ENCODE measurements around the gene CCDC30. TPM values are rescaled to one million over a fixed set of nuclear protein-coding genes. Genes with fewer than 3 reads are reported as not detected.
A peak's percentile ranks its signal among the peaks of the same experiment; 100 is the strongest.
"Not testable (repeated sequence)": the region's sequence is repeated elsewhere in the genome, so short reads cannot be mapped to it uniquely, and the experiment has no call there.

CCDC30 gene
- polyA plus RNA-seq, 5 donors = 8.6 to 16.7 (median 14.5) TPM

DNA sequence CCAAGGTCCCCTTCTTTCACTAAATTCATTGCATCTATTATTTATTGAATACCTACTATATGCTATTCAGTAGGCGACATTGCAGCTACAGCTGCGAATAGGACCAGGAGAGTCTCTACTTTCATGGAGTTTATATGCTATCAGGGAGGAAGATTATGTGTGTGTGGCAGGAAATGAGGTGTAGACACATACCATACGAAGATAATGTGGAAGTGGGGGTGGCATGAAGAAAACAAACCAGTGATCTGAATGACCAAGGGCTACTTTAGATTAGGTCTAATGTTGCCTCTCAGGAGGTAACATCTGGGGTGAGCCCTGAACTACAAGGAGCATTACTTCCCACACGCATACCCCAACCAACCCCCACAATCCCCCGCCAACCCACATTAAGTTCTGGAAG lies 194.1 kb downstream of the CCDC30 start:
- DNase-seq = no peak

GRCh38 chr1:42657981-42658876 lies 195.1 kb downstream of the CCDC30 start, which contains the start of gene PPIH:
TSS of gene PPIH (plus strand) at chr1:42658423. CDS start at chr1:42658447, 24 bp downstream.
- DNase-seq = peak; percentile 91

DNA sequence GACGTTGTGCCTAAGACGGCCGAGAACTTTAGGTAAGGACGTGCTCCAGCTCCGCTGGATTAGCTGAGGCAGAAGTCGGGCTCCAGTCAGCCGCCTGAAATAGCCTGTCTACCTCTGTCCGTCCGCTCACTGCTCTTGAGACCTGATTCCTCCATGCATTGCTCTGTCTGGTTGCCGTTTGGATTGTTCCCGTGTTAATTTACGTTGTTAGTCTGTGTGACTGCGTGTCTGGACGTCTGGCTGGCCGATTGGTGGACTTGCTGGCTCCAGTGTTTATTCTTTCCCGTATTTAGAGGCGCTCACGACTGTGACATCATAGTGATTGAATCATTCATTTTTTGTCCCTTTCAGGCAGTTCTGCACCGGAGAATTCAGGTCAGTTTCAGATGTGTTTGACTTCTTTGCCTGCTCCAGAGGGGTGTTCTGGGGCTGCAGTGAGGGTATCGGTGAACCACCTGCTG lies 195.8 kb downstream of the CCDC30 start:
- no peak for DNase-seq

- DNase-seq = no peak
Measured at GRCh38 chr1:42660907-42661500, 197.9 kb downstream of the CCDC30 start.

DNA sequence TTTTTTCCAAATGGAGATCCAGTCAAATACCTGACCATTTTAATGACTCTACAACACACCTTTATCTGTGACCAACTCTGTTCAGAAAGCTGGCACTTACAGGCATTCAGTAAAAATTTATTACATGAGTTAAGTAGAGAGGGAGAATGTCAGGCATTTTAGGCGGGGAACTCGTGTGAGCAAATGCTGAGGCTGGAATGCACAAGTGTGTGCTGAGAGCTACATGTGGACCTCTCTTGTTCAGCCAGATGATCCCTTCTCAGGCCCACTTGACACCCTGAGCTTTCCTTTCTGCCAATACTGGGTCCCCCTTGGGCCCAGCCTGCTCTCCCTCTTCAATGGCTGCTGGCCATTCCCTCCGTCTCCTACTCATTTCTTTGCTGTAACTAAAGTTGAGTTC lies 206.8 kb downstream of the CCDC30 start:
- DNase-seq = no peak

DNA sequence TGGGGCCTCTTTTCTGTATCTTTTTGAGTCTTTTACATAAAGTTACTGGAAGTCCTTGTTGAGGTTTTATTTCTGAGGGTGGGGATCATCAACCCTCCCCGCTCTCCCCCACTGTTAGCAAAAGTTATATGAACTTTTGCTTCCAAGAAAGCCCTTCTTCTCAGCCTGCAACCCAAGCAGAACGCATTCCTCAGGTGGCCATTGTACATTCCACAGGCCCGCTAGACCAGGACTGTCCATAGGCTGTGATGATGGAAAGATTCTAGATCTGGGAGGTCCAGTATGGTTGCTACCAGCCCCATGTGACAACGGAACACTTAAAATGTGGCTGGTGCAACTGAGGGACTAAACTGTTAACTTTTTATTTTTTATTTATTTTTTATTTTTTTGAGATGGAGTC lies 207.3 kb downstream of the CCDC30 start:
- no peak for DNase-seq

GRCh38 chr1:42674214-42674613 lies 211.1 kb downstream of the CCDC30 start:
- DNase-seq = peak; percentile 46 to 64

GRCh38 chr1:42674682-42675081 lies 211.6 kb downstream of the CCDC30 start:
- no peak for DNase-seq

- no peak for DNase-seq
Measured at GRCh38 chr1:42675467-42675866, 212.4 kb downstream of the CCDC30 start.

DNA sequence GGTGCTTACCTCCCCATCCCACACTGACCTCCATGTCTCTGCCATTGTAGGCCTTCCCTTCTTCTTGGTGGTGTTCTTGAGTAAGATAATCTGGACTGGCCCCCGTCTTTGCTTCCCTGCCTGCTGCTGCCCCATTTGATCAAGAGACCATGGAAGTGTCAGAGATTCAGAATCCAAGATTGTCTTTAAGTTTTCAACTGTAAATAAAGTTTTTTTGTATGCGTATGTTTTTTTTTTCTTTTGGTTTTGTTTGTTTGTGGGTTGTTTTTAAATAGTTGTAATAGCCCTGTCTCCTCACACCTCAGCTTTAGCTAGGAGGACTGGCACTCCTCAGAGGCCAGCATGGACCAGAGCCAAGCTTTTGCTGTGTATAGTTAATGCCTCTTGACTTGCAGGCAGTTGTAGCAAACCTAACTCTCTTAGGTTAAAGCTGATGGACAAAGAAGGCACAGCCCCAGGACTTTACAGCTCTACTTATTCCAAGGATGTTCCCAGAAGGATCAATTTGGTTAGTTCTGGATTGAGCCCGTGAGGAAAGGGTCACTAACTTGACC lies 213.5 kb downstream of the CCDC30 start:
- no peak for DNase-seq

- no peak for DNase-seq
Measured at GRCh38 chr1:42679364-42679983, 216.4 kb downstream of the CCDC30 start.

DNA sequence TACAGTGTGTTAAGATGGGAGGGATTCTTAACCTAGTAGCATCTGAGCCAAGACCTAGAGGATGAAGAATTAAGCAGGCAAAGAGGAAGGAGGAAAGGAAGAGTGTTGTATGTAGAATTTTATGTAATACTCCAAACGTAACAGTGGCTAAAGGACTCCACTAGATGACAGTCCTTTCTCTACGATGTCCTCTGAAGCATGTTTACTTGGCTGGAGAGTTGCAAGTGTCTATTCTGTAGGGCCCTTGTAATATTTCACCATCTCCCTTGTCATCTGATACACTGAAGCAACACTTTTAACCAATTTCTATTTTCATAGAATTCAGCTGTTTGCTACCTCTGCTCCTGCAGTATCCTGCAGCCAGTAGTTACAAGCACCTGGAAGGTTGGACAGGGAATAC lies 217.0 kb downstream of the CCDC30 start:
- DNase-seq = no peak

DNA sequence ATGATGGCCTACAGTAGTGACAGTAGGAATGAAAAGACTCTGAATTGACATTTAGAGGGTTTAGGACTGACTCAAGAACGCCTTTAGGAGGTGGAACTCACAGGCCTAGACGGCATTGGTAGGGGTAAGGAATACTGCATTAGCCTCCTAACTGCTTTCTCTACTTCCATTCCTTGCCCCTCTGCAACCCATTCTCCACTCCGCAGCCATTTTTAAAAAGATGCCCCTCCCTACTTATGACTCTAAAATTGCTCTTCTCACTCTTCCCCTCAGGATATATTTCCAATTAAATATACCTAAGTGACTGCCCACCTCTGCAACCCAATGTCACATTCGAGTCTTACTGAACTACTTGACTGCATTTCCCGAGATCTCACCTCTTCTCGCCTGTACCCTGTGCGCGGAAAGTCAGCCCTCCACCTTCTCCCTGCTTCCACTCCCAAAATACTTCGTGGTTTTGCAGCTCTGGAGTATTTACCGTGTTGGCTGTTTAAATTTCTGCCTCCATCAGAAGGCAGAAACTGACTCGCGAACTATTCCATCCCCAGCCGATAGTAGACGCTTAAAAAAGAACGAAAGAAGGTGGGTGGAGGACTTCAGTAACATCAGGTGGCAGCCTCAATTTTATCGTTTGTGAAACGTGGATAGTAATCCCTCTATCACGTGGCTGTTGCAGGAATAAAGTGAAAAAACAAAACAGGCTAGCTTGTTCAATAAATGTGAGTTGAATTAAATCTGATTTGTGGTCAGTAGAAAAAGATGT lies 218.0 kb downstream of the CCDC30 start:
- DNase-seq = peak in 1 of 2 donors; percentile 19

GRCh38 chr1:42681741-42682483 lies 218.8 kb downstream of the CCDC30 start, which contains the start of gene YBX1:
TSS of gene YBX1 (plus strand) at chr1:42682418. CDS start at chr1:42682566, 148 bp downstream.
- DNase-seq = peak; percentile 97 to 99

- not testable (repeated sequence) for DNase-seq
Measured at GRCh38 chr1:42682484-42682738, 219.3 kb downstream of the CCDC30 start.

- peak; percentile 53 to 64 for DNase-seq
Measured at GRCh38 chr1:42682739-42683531, 219.8 kb downstream of the CCDC30 start.

GRCh38 chr1:42684139-42684538 lies 221.1 kb downstream of the CCDC30 start:
- DNase-seq = no peak

DNA sequence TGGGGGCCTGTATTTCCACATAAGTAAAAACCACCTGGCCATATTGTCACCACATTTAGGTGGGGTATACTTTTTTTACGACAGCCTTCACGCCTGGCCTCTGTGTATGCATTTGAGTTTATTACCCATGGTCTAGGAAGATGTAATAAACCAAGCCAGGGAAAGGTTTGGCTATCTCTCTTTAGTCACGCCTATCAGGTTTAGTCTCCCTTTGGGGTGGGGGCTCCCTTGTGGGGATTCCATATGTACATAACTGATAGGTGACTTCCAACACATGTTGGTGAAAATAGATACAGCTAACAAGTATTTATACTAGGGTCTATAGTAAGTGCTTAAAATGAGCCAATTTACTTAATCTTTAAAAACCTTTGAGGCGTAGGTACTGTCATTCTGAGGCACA lies 223.3 kb downstream of the CCDC30 start:
- DNase-seq = no peak

DNA sequence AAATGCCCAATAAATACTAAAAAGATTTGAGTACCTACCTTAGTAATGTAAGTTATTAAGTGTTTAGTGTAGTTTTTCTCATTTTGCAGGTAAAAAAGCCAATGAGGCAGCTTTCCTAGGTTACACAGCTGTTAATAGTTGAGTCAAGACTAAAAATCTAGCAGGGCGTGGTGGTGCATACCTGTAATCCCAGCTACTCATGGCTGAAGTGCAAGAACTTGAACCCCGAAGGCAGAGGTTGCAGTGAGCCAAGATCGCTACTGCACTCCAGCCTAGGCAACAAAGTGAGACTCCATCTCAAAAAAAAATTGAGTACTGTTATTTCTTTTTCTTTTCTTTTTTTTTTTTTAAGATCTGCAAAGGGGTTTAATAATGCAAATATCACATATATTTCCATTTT lies 226.8 kb downstream of the CCDC30 start:
- no peak for DNase-seq

Measured in right lung (tissue), 5 donors.